GM04503 (cell line): ENCODE data around the gene SMOC2.

Source experiments
- DNase-seq: peaks from one replicate; pipeline ENCODE4 v3.0.0-alpha.2; 2012; ENCODE audit warnings: low read depth

SMOC2 gene

GRCh38 chr6:168628732-168629245, 187.8 kb downstream of the SMOC2 start:
- DNase-seq: no peak

- DNase-seq: no peak
Observed at GRCh38 chr6:168631564-168631963, 190.6 kb downstream of the SMOC2 start.

GRCh38 chr6:168632694-168633093, 191.7 kb downstream of the SMOC2 start:
- no peak for DNase-seq

- DNase-seq: no peak
Observed at GRCh38 chr6:168634541-168635328, 193.8 kb downstream of the SMOC2 start.

- DNase-seq: no peak
Observed at GRCh38 chr6:168636147-168637004, 195.4 kb downstream of the SMOC2 start.

- no peak for DNase-seq
Observed at GRCh38 chr6:168637834-168638233, 196.8 kb downstream of the SMOC2 start.

- no peak for DNase-seq
Observed at GRCh38 chr6:168638468-168639271, 197.7 kb downstream of the SMOC2 start.

GRCh38 chr6:168640181-168640580, 199.2 kb downstream of the SMOC2 start:
- no peak for DNase-seq

- DNase-seq: no peak
Observed at GRCh38 chr6:168640768-168641167, 199.8 kb downstream of the SMOC2 start.

- no peak for DNase-seq
Observed at GRCh38 chr6:168641446-168641845, 200.5 kb downstream of the SMOC2 start.

- DNase-seq: no peak
Observed at GRCh38 chr6:168643401-168643800, 202.4 kb downstream of the SMOC2 start.

- DNase-seq: no peak
Observed at GRCh38 chr6:168645326-168645725, 204.3 kb downstream of the SMOC2 start.

- DNase-seq: no peak
Observed at GRCh38 chr6:168647271-168647670, 206.3 kb downstream of the SMOC2 start.

GRCh38 chr6:168648240-168649125, 207.5 kb downstream of the SMOC2 start:
- DNase-seq: no peak

GRCh38 chr6:168649209-168649608, 208.2 kb downstream of the SMOC2 start:
- DNase-seq: no peak

- DNase-seq: no peak
Observed at GRCh38 chr6:168650671-168651111, 209.7 kb downstream of the SMOC2 start.

- no peak for DNase-seq
Observed at GRCh38 chr6:168655462-168656152, 214.6 kb downstream of the SMOC2 start.

GRCh38 chr6:168658059-168658458, 217.1 kb downstream of the SMOC2 start:
- no peak for DNase-seq

- no peak for DNase-seq
Observed at GRCh38 chr6:168660400-168660945, 219.5 kb downstream of the SMOC2 start.

GRCh38 chr6:168662301-168662936, 221.4 kb downstream of the SMOC2 start:
- no peak for DNase-seq
